NCI-H1092 treated with DMSO at 0.1 percent for 48 hours (cell line): ENCODE results near the gene PTPRT.

Experiments
- DNase-seq: peaks from one replicate; lab custom pipeline; 2025; lab: John Stamatoyannopoulos, UW

PTPRT gene

GRCh38 chr20:43119720-43120119 is 70.0 kb downstream of the PTPRT start:
- DNase-seq: no peak

GRCh38 chr20:43102394-43102793 is 87.3 kb downstream of the PTPRT start:
- no peak for DNase-seq

- DNase-seq: no peak
Observed at GRCh38 chr20:43096931-43097260, 92.8 kb downstream of the PTPRT start.

GRCh38 chr20:43096126-43096930 is 93.4 kb downstream of the PTPRT start:
- DNase-seq: no peak

GRCh38 chr20:43095034-43095433 is 94.7 kb downstream of the PTPRT start:
- DNase-seq: no peak

GRCh38 chr20:43092386-43093088 is 97.2 kb downstream of the PTPRT start:
- no peak for DNase-seq

- no peak for DNase-seq
Observed at GRCh38 chr20:43068482-43068881, 121.2 kb downstream of the PTPRT start.

GRCh38 chr20:43066125-43066524 is 123.6 kb downstream of the PTPRT start:
- DNase-seq: no peak

- no peak for DNase-seq
Observed at GRCh38 chr20:43065299-43065698, 124.4 kb downstream of the PTPRT start.

- no peak for DNase-seq
Observed at GRCh38 chr20:43058077-43058476, 131.6 kb downstream of the PTPRT start.

GRCh38 chr20:43057317-43057716 is 132.4 kb downstream of the PTPRT start:
- DNase-seq: no peak

GRCh38 chr20:43055181-43055884 is 134.4 kb downstream of the PTPRT start:
- DNase-seq: no peak

- DNase-seq: no peak
Observed at GRCh38 chr20:43052532-43052931, 137.2 kb downstream of the PTPRT start.

GRCh38 chr20:43046966-43047365 is 142.7 kb downstream of the PTPRT start:
- DNase-seq: no peak

- DNase-seq: no peak
Observed at GRCh38 chr20:43043887-43044286, 145.8 kb downstream of the PTPRT start.

- no peak for DNase-seq
Observed at GRCh38 chr20:43040427-43040826, 149.3 kb downstream of the PTPRT start.

GRCh38 chr20:43037605-43038309 is 151.9 kb downstream of the PTPRT start:
- no peak for DNase-seq

GRCh38 chr20:43034981-43035724 is 154.6 kb downstream of the PTPRT start:
- no peak for DNase-seq

GRCh38 chr20:43032459-43032858 is 157.2 kb downstream of the PTPRT start:
- DNase-seq: no peak

- DNase-seq: no peak
Observed at GRCh38 chr20:43029176-43029575, 160.5 kb downstream of the PTPRT start.

- no peak for DNase-seq
Observed at GRCh38 chr20:43028470-43028869, 161.2 kb downstream of the PTPRT start.

GRCh38 chr20:43023836-43024235 is 165.9 kb downstream of the PTPRT start:
- no peak for DNase-seq
